ENCODE measurements around the gene YARS1.

DNA sequence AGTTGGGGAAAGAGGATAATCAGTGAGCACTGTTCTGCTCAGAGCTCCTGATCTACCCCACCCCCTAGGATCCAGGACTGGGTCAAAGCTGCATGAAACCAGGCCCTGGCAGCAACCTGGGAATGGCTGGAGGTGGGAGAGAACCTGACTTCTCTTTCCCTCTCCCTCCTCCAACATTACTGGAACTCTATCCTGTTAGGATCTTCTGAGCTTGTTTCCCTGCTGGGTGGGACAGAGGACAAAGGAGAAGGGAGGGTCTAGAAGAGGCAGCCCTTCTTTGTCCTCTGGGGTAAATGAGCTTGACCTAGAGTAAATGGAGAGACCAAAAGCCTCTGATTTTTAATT is 42.7 kb downstream of the YARS1 start:
- TF ChIP-seq CTCF (conservative IDR thresholded peaks at IDR 0.05; ENCODE audit: low read depth, low read length) (no peak), EZH2 (IDR thresholded peaks at IDR 0.05; ENCODE audit: low read length, unreplicated experiment) (no peak)
